ENCODE data around the gene FAM187B.
"Not testable (repeated sequence)": the region's sequence is repeated elsewhere in the genome, so short reads cannot be mapped to it uniquely, and the experiment has no call there.

Gene FAM187B

GRCh38 chr19:35213663-35214632 lies 14.6 kb downstream of the FAM187B start:
- no peaks in the 10 kb centered on the region for H3K27me3 Mint-ChIP-seq
- H3K36me3 Mint-ChIP-seq (ENCODE audit: low read depth): no peaks in the 10 kb centered on the region
- peaks cover 74% of the 10 kb centered on the region for H3K4me1 Mint-ChIP-seq (ENCODE audit: low read depth)
- H3K4me3 Mint-ChIP-seq: peak overlapping the region; percentile 60
- H3K9me3 Mint-ChIP-seq: peaks cover 2% of the 10 kb centered on the region
- peak overlapping the region; percentile 99 for H3K27ac Mint-ChIP-seq

- Mint-ChIP-seq H3K27ac (peak overlapping the region; percentile 99), H3K4me1 (ENCODE audit: low read depth) (peaks cover 88% of the 10 kb centered on the region), H3K27me3 (no peaks in the 10 kb centered on the region), H3K36me3 (ENCODE audit: low read depth) (peaks cover 4% of the 10 kb centered on the region), H3K9me3 (no peaks in the 10 kb centered on the region), H3K4me3 (peak overlapping the region; percentile 68)
These were observed 16.3 kb downstream of the FAM187B start for GRCh38 chr19:35212241-35212640.

DNA sequence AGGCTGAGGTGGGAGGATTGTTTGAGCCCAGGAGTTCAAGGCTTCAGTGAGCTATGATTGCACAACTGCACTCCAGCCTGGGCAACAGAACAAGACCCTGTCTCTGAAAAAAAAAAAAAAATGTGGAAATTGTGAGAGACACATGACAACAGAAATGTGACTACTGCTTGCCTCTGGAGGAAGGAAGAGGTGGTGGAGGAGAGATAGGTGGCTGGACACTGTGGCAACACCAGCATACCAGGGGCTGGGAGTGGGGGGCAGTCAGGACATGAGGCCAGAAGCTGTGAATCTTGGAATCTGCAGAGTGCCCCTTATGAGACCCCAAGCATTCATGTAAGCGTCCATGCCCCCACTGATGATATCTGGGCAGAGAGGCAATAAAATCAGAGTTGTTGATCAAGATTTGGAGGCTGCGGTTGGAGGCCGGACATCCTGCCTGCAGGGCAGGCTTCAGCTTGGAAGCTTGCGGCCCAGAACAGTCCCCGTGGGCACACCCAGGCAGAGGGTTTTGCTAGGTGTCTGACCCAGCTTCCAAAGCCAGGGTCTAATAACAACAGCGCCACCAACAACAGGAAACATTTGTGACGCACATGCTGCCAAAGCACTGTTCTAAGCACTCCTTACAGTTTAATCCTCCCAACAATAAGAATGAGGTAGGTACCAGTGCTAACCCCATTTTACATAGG lies 16.9 kb downstream of the FAM187B start:
- peaks cover 4% of the 10 kb centered on the region for H3K36me3 Mint-ChIP-seq (ENCODE audit: low read depth)
- peaks cover 90% of the 10 kb centered on the region for H3K4me1 Mint-ChIP-seq (ENCODE audit: low read depth)
- peak overlapping the region; percentile 68 for H3K4me3 Mint-ChIP-seq
- no peaks in the 10 kb centered on the region for H3K27me3 Mint-ChIP-seq
- H3K9me3 Mint-ChIP-seq: no peaks in the 10 kb centered on the region
- H3K27ac Mint-ChIP-seq: peak overlapping the region; percentile 99

- Mint-ChIP-seq H3K27ac (peak overlapping the region; percentile 26), H3K27me3 (no peaks in the 10 kb centered on the region), H3K9me3 (no peaks in the 10 kb centered on the region), H3K4me1 (ENCODE audit: low read depth) (peaks cover 90% of the 10 kb centered on the region), H3K4me3 (no peak overlapping the region), H3K36me3 (ENCODE audit: low read depth) (peaks cover 4% of the 10 kb centered on the region)
These were observed 18.9 kb downstream of the FAM187B start for GRCh38 chr19:35209646-35210045.

GRCh38 chr19:35208121-35208520 lies 20.4 kb downstream of the FAM187B start:
- Mint-ChIP-seq H3K9me3 (no peaks in the 10 kb centered on the region), H3K4me1 (ENCODE audit: low read depth) (peaks cover 90% of the 10 kb centered on the region), H3K27ac (peak overlapping the region; percentile 76), H3K36me3 (ENCODE audit: low read depth) (peaks cover 4% of the 10 kb centered on the region), H3K27me3 (no peaks in the 10 kb centered on the region), H3K4me3 (peak overlapping the region; percentile 20)

- H3K4me1 Mint-ChIP-seq (ENCODE audit: low read depth): peaks cover 90% of the 10 kb centered on the region
- no peaks in the 10 kb centered on the region for H3K9me3 Mint-ChIP-seq
- H3K36me3 Mint-ChIP-seq (ENCODE audit: low read depth): peaks cover 4% of the 10 kb centered on the region
- no peaks in the 10 kb centered on the region for H3K27me3 Mint-ChIP-seq
- peak overlapping the region; percentile 92 for H3K27ac Mint-ChIP-seq
- H3K4me3 Mint-ChIP-seq: peak overlapping the region; percentile 20
These were observed 21.1 kb downstream of the FAM187B start for GRCh38 chr19:35207391-35207871.

- Mint-ChIP-seq H3K27ac (peak overlapping the region; percentile 92), H3K27me3 (no peaks in the 10 kb centered on the region), H3K9me3 (no peaks in the 10 kb centered on the region), H3K4me1 (ENCODE audit: low read depth) (peaks cover 90% of the 10 kb centered on the region), H3K4me3 (peak overlapping the region; percentile 64), H3K36me3 (ENCODE audit: low read depth) (peaks cover 4% of the 10 kb centered on the region)
These were observed 21.7 kb downstream of the FAM187B start for GRCh38 chr19:35206855-35207254.

DNA sequence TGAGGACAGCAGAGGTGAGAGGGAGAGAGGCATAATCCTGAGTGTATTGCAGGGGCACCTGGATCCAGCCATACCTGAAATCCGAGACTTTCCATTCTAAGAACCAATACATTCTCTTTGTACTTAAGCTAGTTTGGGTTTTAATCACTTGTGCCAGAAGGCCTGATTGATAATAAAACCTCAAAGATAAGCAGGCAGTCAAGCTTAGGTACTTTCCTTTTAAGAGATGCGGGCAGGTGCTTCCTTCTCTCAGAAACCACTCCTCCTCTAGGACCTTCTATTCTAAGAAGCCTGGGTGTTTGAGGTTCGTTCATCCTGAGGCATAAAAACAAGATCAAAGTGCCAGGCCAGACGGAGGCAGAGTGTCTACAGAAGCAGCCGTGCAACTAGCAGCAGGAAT lies 22.2 kb downstream of the FAM187B start:
- Mint-ChIP-seq H3K36me3 (ENCODE audit: low read depth) (peaks cover 4% of the 10 kb centered on the region), H3K4me1 (ENCODE audit: low read depth) (peaks cover 90% of the 10 kb centered on the region), H3K4me3 (peak overlapping the region; percentile 64), H3K27me3 (no peaks in the 10 kb centered on the region), H3K27ac (peak overlapping the region; percentile 92), H3K9me3 (no peaks in the 10 kb centered on the region)

- Mint-ChIP-seq H3K4me1 (ENCODE audit: low read depth) (peaks cover 92% of the 10 kb centered on the region), H3K27me3 (no peaks in the 10 kb centered on the region), H3K9me3 (no peaks in the 10 kb centered on the region), H3K36me3 (ENCODE audit: low read depth) (peaks cover 4% of the 10 kb centered on the region), H3K4me3 (peak overlapping the region; percentile 64), H3K27ac (peak overlapping the region; percentile 92)
These were observed 22.7 kb downstream of the FAM187B start for GRCh38 chr19:35205733-35206323.

DNA sequence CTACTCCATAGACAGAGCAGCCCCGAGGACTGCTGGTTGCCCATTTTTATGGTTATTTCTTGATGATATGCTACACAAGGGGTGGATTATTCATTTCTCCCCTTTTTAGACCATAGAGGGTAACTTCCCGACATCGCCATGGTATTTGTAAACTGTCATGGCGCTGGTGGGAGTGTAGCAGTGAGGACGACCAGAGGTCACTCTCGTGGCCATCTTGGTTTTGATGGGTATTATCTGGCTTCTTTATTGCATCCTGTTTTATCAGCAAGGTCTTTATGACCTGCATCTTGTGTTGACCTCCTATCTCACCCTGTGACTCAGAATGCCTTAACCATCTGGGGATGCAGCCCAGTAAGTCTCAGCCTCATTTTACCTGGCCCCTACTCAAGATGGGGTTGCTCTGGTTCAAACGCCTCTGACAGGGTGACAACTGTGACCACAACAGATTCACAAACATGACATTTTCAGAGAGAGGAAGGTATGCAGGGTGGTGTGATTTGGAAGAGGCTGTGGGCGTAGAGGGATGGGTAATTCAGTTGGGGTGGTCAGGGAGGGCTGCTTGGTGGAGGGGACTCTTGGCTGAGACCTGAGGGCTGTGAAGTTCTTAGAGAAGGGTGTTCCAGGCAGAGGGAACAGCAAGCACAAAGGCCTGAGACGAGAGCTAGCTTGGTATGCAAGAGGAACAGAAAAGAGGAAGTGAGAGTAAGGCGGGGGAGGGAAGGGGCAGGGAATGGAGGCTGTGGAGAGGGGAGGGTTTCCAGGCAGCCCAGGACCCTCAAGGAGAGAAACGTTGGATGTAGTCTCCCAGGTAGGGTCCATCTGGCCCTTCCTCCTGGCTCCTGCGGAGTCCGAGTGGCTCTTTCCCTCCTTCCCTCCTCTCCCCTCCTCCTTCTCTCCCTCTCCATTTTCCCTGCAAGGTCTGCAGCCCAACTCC lies 23.5 kb downstream of the FAM187B start:
- Mint-ChIP-seq H3K4me1 (ENCODE audit: low read depth) (peaks cover 87% of the 10 kb centered on the region), H3K27ac (peak overlapping the region; percentile 92), H3K9me3 (no peaks in the 10 kb centered on the region), H3K4me3 (peak overlapping the region; percentile 17), H3K36me3 (ENCODE audit: low read depth) (peaks cover 4% of the 10 kb centered on the region), H3K27me3 (no peaks in the 10 kb centered on the region)

DNA sequence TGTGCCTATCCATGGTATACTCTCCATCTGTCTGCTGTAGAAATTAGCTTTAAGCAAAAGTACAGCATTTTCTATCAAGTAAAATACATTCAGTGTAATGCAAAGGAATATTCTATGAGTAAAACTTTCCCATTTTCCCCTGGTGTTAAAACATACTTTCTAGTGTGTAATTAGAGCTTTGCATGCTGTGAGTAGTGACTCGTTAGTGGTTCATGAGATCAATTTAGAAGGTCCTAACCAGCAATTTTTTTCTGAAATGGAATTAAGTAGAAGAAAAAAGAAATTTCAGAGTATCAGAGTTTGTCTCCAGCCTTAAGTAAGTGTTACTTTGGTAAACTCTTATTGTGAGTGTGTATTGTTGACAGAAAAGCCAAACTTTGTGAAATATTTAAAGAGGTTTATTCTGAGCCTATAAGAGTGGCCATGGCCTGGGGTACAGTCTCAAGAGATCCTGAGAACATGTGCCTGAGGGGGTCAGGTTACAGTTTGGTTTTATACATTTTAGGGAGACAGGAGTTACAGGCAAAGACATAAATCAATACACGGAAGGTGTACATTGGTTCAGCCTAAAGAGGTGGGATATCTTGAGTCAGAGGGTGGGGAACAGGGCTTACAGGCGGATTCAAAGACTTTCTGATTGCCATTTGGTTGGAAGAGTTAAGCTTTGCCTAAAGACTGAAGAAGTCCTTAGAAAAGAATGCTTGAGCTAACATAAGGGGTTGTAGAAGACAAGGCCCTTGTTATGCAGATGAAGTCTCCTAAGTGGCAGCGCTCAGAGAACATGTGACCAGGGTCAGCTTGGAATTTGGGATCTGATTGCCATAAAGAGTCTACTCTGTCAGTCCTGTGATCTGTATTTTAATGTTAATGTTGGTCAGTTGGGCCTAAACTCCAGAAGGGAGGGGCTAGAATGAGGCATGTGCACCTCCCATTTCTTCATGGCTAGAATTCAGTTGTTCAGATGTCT lies 25.5 kb downstream of the FAM187B start:
- Mint-ChIP-seq H3K4me3 (peak overlapping the region; percentile 11), H3K27ac (peak overlapping the region; percentile 98), H3K4me1 (ENCODE audit: low read depth) (peaks cover 73% of the 10 kb centered on the region)

DNA sequence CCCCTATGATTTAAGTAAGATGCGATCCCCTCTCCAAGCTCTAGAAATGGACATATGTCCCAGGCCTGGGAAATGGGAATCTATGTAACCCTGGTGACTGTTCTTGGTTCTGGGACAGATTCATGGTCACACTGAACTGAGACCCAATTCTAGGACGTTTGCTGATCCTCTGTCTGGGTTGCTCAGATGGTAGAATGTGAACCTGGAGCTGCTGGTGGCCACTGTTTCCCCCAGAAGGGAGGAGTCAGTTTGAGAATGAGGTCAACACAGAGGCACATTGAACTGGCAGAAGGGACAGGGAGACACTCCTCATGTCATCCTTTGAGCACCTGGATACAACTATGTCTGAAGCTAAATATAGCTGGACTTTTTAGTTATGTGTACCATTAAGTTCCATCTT lies 29.1 kb downstream of the FAM187B start:
- H3K9me3 Mint-ChIP-seq: no peaks in the 10 kb centered on the region
- peaks cover 44% of the 10 kb centered on the region for H3K4me1 Mint-ChIP-seq (ENCODE audit: low read depth)
- H3K27ac Mint-ChIP-seq: no peak overlapping the region
- no peaks in the 10 kb centered on the region for H3K27me3 Mint-ChIP-seq
- H3K36me3 Mint-ChIP-seq (ENCODE audit: low read depth): no peaks in the 10 kb centered on the region
- H3K4me3 Mint-ChIP-seq: no peak overlapping the region

More for the DNA sequence above, 25.5 kb downstream of the FAM187B start:
- Mint-ChIP-seq H3K27me3 (no peaks in the 10 kb centered on the region), H3K36me3 (ENCODE audit: low read depth) (peaks cover 2% of the 10 kb centered on the region), H3K9me3 (no peaks in the 10 kb centered on the region)

DNA sequence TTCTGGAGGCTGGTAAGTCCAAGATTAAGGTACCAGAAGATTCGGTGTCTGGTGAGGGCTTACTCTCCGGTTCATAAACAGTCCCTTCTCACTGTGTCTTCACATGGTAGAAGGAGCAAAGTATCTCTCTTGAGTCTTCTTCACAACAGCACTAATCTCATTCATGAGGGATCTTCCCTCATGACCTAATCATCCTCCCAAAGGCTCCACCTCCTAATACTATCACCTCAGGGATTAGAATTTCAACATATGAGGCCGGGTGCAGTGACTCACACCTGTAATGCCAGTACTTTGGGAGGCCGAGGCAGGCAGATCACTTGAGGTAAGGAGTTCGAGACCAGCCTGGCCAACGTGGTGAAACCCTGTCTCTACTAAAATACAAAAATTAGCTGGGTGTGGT lies 31.7 kb downstream of the FAM187B start:
- H3K4me3 Mint-ChIP-seq; H3K27ac Mint-ChIP-seq; H3K36me3 Mint-ChIP-seq (ENCODE audit: low read depth); H3K9me3 Mint-ChIP-seq; H3K27me3 Mint-ChIP-seq: not testable (repeated sequence)
- peaks cover 18% of the 10 kb centered on the region for H3K4me1 Mint-ChIP-seq (ENCODE audit: low read depth)
